HG02759 (cell line): ENCODE measurements around the gene TEX51.

Experiments
- ATAC-seq: cut with Tn5 transposase; IDR thresholded peaks from one replicate; pipeline ENCODE4 v1.9.1; 2021; ENCODE audit warnings: mild to moderate bottlenecking, moderate library complexity; ENCODE audit not compliant: unreplicated experiment

TEX51 gene

GRCh38 chr2:126911111-126911796 is 12.6 kb downstream of the TEX51 start:
- ATAC-seq, result no peak

GRCh38 chr2:126912201-126912600 is 13.5 kb downstream of the TEX51 start:
- ATAC-seq, result no peak

- ATAC-seq, result no peak
These were observed 14.6 kb downstream of the TEX51 start for GRCh38 chr2:126913329-126913728.

GRCh38 chr2:126913881-126914615 is 15.4 kb downstream of the TEX51 start:
- ATAC-seq, result no peak

- ATAC-seq, result no peak
These were observed 16.3 kb downstream of the TEX51 start for GRCh38 chr2:126914811-126915500.

GRCh38 chr2:126915903-126916302 is 17.2 kb downstream of the TEX51 start:
- ATAC-seq, result no peak

GRCh38 chr2:126916744-126917143 is 18.1 kb downstream of the TEX51 start:
- ATAC-seq, result no peak

GRCh38 chr2:126921066-126921465 is 22.4 kb downstream of the TEX51 start:
- ATAC-seq, result no peak

- no peak for ATAC-seq
These were observed 32.4 kb downstream of the TEX51 start for GRCh38 chr2:126930970-126931590.

GRCh38 chr2:126932529-126932928 is 33.8 kb downstream of the TEX51 start:
- ATAC-seq, result no peak

- no peak for ATAC-seq
These were observed 34.4 kb downstream of the TEX51 start for GRCh38 chr2:126932966-126933710.

- no peak for ATAC-seq
These were observed 35.0 kb downstream of the TEX51 start for GRCh38 chr2:126933711-126934091.

- ATAC-seq, result no peak
These were observed 36.1 kb downstream of the TEX51 start for GRCh38 chr2:126934809-126935208.

- ATAC-seq, result no peak
These were observed 37.1 kb downstream of the TEX51 start for GRCh38 chr2:126935774-126936173.

- ATAC-seq, result no peak
These were observed 37.6 kb downstream of the TEX51 start for GRCh38 chr2:126936219-126936723.

GRCh38 chr2:126940331-126940730 is 41.6 kb downstream of the TEX51 start:
- no peak for ATAC-seq

- ATAC-seq, result no peak
These were observed 43.9 kb downstream of the TEX51 start for GRCh38 chr2:126942427-126943203.

GRCh38 chr2:126943612-126944348 is 45.1 kb downstream of the TEX51 start:
- no peak for ATAC-seq

- no peak for ATAC-seq
These were observed 46.4 kb downstream of the TEX51 start for GRCh38 chr2:126945118-126945517.
